GM19240 (cell line): ENCODE results near the gene GLRX2.
"Not testable (repeated sequence)": the region's sequence is repeated elsewhere in the genome, so short reads cannot be mapped to it uniquely, and the experiment has no call there.

Experiments used
- DNase-seq: peaks from one replicate; pipeline ENCODE4 v3.0.0; 2011; ENCODE audit warnings: low spot score; ENCODE audit not compliant: insufficient read length

Gene GLRX2

DNA sequence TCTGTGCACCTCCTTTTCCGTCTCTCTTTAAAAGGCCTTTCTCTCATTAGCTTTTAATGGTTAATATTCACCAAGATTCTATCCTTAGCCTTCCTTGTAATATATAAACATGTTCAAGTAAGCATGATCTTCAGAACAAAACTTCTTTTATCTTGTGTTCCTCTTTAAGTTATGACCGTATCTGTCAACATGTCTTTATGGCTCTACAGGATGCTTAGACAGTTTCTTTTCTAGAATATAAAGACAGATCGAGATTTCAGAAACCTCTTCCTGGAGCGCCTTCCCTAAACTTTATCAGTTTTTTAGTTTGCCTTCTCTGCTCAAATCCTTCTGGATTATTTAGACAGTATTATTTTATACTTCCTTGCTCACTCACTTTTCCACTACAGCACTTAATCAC, 38.6 kb downstream of the GLRX2 start:
- DNase-seq: no peak

- no peak for DNase-seq
Observed at GRCh38 chr1:193065954-193066353, 39.3 kb downstream of the GLRX2 start.

GRCh38 chr1:193062698-193063463, 42.3 kb downstream of the GLRX2 start:
- DNase-seq: no peak

DNA sequence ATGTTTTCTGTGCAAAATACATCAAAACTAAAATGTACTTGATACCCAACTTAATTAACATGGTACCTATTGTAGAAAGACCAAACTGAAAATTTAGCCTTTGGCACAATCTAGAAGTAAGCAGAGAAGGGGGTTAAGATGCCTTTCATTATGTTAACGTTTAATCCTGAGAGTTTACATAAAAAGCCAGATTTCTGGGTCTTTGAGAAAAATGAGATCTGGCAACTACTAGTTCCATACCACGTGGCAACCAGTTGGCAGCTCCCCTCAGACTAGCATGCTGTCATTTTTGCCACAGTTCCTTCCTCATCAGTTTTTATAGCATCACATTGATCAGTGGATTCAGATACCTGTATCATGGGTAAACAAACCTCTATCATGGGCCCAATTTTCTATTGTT, 44.3 kb downstream of the GLRX2 start:
- DNase-seq: no peak

GRCh38 chr1:193060406-193060805, 44.8 kb downstream of the GLRX2 start:
- DNase-seq: no peak

- DNase-seq: no peak
Observed at GRCh38 chr1:193060115-193060403, 45.2 kb downstream of the GLRX2 start.

DNA sequence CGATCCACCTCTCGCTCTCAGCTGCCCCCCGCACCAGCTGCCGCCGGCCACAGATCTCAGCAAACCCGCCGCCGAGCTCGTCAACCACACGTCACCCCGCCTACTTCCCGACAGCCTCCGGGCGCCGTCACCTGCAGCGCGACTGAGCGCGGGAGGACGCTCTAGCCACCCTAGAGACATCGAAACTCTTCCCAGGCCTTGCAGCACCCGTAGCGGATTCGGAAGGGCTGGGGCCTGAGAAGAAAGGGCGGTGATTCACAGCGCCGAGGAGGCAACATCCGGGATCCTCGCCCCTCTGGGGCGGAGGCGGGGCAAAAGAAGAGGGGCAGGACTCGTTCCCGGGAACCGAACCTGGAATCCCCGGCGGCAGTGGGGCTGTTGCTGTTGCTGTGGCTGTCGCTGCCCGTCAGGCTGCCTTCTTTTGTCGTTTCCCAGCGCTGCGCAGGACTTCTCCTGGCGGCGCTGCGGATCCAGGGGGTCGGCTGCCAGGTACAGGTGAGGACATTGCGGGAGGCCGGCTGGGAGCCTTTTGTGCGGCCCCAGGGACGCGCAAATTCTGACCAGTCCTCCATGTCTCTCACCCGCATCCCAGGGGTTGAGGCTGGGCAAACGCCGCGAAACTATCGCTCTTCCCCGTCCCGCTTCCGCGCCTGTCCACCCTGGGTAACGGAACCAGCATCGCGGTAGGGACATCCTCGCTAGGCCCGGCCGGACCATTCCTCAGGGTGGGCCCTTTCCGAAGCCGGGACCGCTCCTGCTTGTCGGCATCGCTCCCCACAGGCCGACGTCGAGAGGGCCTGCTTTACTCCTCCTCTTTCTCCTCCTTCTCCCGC, 45.7 kb downstream of the GLRX2 start, which contains the start of the genes RO60 and UCHL5:
Gene RO60 (plus strand): TSS at position 331 of the 833 bp plus-strand sequence. CDS start 9,443 bp downstream, outside the sequence.
Gene UCHL5 (minus strand): TSS at position 79 of the 833 bp plus-strand sequence. CDS start 100 bp downstream, outside the sequence.
- peak; percentile 22 for DNase-seq

DNA sequence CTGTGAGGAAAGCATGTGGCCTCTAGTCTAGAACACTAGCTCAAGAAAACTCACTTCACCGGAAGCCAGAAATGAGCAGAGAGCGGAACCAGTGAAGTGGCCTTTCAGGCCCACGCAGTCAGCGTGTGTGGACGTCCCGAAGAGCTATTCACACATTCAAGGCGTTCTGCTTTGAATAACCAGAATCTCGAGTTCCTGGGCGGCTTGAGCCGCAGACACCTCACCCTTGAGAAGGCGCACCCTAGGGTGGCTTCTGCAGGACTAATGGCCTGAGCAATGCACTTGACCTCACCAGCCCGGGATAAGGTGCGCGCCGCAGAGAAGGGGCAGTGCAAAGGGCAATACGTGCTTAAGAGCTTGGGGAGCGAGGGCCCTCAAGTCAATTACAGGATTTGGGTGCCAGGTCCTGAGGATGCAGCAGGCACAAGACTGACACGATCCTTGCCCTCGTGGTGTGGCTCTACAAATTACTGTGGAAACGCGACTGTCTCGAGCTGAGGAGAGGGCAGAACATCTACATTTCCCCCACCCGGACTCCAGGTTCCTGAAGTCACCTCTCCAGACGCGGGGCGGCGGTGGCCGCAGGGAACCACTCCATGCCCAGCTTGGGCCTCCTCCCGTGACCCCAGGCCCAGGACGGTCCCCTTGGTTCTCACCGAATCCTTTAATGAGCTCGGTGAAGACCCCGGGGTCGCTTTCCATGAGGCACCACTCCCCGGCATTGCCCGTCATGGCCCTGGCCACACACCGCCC, 46.5 kb downstream of the GLRX2 start:
- DNase-seq: no peak

DNA sequence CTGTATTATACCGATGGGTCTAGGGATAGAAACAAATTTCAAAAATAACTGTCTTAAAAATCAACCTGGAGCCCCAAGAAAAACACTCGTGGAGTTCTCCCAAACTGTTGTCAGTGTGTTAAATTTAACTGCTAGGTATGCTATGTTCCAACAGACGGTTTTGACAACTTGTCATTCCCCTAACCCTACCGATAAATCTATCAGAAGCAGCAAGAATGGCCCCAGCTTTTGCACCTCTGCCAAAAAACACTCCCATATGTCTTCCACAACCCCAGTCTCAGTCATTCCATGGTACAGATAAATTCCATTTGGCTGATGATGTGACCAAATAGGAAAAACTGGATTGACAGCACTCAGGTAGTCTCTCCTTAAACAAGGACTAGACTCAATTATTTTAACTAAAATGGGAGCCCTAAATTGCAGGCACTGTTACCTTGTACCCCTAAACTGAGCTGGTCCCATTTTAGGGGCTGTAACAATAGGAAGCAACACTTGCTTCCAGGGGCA, 51.0 kb downstream of the GLRX2 start:
- DNase-seq: no peak

GRCh38 chr1:193048913-193049312, 56.3 kb downstream of the GLRX2 start:
- DNase-seq: not testable (repeated sequence)
